ENCODE results near the gene SUN1. TPM values are rescaled to one million over a fixed set of nuclear protein-coding genes. Genes with fewer than 3 reads are reported as not detected.
A peak's percentile ranks its signal among the peaks of the same experiment; 100 is the strongest.
"Not testable (repeated sequence)": the region's sequence is repeated elsewhere in the genome, so short reads cannot be mapped to it uniquely, and the experiment has no call there.

Gene SUN1
- total RNA-seq, 1 experiment from 2014 or later: 39.6 TPM

DNA sequence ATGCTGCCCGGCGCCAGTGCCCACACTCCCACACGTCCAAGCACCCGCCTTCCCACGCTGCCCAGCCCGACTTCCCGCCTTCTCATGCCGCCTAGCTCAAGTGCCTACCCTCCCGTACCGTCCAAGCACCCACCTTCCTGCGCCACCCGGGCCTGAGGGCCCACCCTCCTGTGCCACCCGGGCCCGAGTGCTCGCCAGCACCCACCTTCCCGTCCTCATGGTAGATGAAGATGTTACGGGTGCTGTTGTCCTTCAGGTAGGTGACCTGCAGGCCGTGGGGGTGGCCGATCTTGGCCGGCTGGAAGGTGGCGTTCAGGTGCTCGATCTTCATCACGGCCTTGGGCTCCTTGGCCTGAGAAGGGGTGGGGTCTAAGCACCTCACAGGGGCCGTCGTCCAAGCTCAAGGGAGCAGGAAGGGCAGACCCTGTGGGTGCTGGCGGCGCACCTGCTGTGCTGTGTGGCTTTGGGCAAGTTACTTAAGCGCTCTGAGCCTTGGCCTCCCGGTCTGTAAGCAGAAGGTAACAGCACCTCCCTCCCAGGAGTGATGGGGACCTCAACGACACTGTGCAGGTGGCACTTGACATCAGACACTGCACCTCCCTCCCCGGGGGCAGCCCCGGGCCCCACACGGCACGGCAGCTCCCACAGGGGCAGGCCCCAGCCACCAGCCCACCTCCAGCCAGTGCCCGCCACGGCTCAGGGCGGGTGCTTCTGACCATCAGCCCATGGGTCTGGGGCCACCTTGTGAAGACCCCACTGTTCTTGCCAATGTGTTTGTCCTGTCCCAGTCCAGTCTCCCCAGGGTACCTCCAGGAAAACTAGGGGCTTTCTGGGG lies 71.9 kb downstream of the SUN1 start:
- H3K27me3 ChIP-seq (ENCODE audit: low read length): no peaks in the 10 kb centered on the region
- H3K79me2 ChIP-seq (ENCODE audit: low read length): no peaks in the 10 kb centered on the region
- H3K27ac ChIP-seq (ENCODE audit: low read length): no peak overlapping the region
- no peak overlapping the region for H3K9ac ChIP-seq (ENCODE audit: low read length)
- H2AFZ ChIP-seq (ENCODE audit: low read length): no peak overlapping the region
- no peak overlapping the region for H3K4me3 ChIP-seq (ENCODE audit: low read length)
- H3K9me3 ChIP-seq (ENCODE audit: low read length): no peaks in the 10 kb centered on the region
- H4K20me1 ChIP-seq (ENCODE audit: insufficient read depth, low read depth, low read length): peaks cover 9% of the 10 kb centered on the region; the same call in 1 of the 2 replicates
- no peaks in the 10 kb centered on the region for H3K4me1 ChIP-seq (ENCODE audit: low read length)
- no peak for DNase-seq
- no peaks in the 10 kb centered on the region for H3K36me3 ChIP-seq (ENCODE audit: insufficient read depth, low read length)
- H3K9me2 ChIP-seq (replicated peaks; ENCODE audit: insufficient read depth, low read length): no peaks in the 10 kb centered on the region
- no peak overlapping the region for H3K4me2 ChIP-seq (ENCODE audit: low read depth, low read length, poor library complexity, severe bottlenecking)

DNA sequence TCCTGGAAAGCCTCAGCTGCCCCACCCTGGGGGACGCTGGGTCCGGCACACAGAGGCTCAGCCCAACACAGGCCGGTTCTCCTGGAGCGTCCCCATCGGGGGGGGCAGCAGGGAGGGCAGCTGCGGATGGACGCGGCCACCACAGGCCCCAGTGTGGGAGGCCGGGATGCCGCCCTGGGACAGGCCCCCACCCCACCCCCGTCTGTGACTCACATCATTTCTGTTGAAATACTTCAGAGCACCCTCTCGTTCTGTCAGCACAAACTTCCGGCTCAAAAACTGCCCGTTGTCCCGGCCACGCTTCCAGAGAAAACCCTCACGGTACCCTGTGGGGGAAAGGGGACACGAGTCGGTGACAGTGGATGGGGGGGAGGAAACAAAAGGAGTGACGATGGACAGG lies 72.6 kb downstream of the SUN1 start:
- Histone ChIP-seq H3K9me3 (ENCODE audit: low read length) (no peaks in the 10 kb centered on the region), H3K4me3 (ENCODE audit: low read length) (no peak overlapping the region), H3K27me3 (ENCODE audit: low read length) (no peaks in the 10 kb centered on the region), H3K79me2 (ENCODE audit: low read length) (no peaks in the 10 kb centered on the region), H2AFZ (ENCODE audit: low read length) (no peak overlapping the region), H4K20me1 (ENCODE audit: insufficient read depth, low read depth, low read length) (peaks cover 12% of the 10 kb centered on the region; the same call in 1 of the 2 replicates), H3K4me1 (ENCODE audit: low read length) (peaks cover 6% of the 10 kb centered on the region), H3K27ac (ENCODE audit: low read length) (no peak overlapping the region), H3K36me3 (ENCODE audit: insufficient read depth, low read length) (no peaks in the 10 kb centered on the region), H3K9ac (ENCODE audit: low read length) (no peak overlapping the region), H3K9me2 (replicated peaks; ENCODE audit: insufficient read depth, low read length) (no peaks in the 10 kb centered on the region), H3K4me2 (ENCODE audit: low read depth, low read length, poor library complexity, severe bottlenecking) (no peak overlapping the region)
- DNase-seq: no peak

DNA sequence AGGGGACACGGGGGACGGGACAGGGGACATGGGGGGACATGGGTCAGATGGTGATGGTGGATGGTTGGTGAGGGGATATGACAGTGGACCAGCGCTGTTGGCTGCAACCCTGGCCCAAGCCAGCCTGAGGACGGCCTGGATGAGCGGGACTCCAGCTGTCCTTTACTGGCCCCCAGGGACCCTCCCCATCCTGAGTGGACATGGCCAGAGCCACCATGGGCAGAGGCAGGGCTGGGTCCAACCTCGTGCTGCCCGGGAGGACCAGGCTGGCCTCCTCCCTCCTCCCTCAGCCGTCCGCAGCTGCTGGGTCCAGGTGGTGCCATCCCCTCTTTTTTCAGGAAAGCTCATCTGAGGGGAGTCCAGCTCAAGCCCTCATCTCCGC lies 74.5 kb downstream of the SUN1 start:
- Histone ChIP-seq H3K4me1 (ENCODE audit: low read length) (peaks cover 16% of the 10 kb centered on the region), H3K27ac (ENCODE audit: low read length) (no peak overlapping the region), H3K9ac (ENCODE audit: low read length) (no peak overlapping the region), H3K9me2 (replicated peaks; ENCODE audit: insufficient read depth, low read length) (no peaks in the 10 kb centered on the region), H3K4me2 (ENCODE audit: low read depth, low read length, poor library complexity, severe bottlenecking) (no peak overlapping the region), H3K79me2 (ENCODE audit: low read length) (no peaks in the 10 kb centered on the region), H4K20me1 (ENCODE audit: insufficient read depth, low read depth, low read length) (0 out of 2 replicates have a peak, but pooled peaks cover 7% of the 10 kb centered on the region), H3K4me3 (ENCODE audit: low read length) (no peak overlapping the region), H3K36me3 (ENCODE audit: insufficient read depth, low read length) (no peaks in the 10 kb centered on the region), H2AFZ (ENCODE audit: low read length) (no peak overlapping the region), H3K27me3 (ENCODE audit: low read length) (no peaks in the 10 kb centered on the region), H3K9me3 (ENCODE audit: low read length) (no peaks in the 10 kb centered on the region)
- DNase-seq: peak; percentile 54

DNA sequence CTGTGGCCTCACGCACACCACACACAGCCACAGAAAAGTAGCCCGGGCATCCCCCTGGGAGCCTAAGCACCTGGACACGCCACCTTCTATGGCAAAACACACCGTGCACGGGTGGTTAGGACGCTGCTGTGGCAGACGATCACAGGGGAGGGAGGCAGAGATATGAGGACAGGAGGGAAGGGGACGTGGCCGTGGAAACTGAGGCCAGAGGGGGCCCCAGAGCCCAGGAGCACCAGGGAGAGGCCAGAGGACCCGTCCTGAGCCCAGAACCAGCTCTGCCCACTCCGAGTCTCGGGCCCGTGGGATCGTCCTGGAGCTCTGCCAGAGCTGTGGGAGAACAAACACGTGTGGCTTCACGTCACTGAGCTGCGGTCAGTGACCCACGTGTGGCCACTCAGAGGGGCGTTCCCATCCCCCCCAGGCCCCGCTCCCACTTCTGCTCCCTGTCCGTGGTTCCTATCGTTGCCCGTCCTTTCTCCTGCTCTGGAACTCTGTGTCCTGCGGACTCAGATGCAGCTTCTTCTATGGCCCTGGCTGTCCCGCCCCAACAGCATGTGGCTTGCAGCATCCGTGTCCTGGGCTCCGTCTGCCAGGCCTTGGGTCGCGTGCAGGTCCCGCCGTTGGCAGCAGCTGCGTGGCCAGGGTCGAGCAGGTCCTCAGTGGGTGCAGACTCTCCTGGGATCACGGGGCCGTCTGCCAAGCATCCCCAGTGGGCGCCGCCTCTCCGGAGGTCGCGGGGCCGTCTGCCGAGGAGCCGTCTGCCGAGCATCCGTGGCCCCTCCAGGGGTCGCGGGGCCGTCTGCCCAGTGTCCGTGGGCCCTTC lies 75.1 kb downstream of the SUN1 start:
- Histone ChIP-seq H3K36me3 (ENCODE audit: insufficient read depth, low read length) (no peaks in the 10 kb centered on the region), H2AFZ (ENCODE audit: low read length) (no peak overlapping the region), H3K4me3 (ENCODE audit: low read length) (no peak overlapping the region), H4K20me1 (ENCODE audit: insufficient read depth, low read depth, low read length) (0 out of 2 replicates have a peak, but pooled peaks cover 7% of the 10 kb centered on the region), H3K4me2 (ENCODE audit: low read depth, low read length, poor library complexity, severe bottlenecking) (no peak overlapping the region), H3K27ac (ENCODE audit: low read length) (no peak overlapping the region), H3K9me2 (replicated peaks; ENCODE audit: insufficient read depth, low read length) (no peaks in the 10 kb centered on the region), H3K4me1 (ENCODE audit: low read length) (peaks cover 16% of the 10 kb centered on the region), H3K79me2 (ENCODE audit: low read length) (no peaks in the 10 kb centered on the region), H3K9me3 (ENCODE audit: low read length) (no peaks in the 10 kb centered on the region), H3K27me3 (ENCODE audit: low read length) (no peaks in the 10 kb centered on the region), H3K9ac (ENCODE audit: low read length) (no peak overlapping the region)
- DNase-seq: peak; percentile 74

DNA sequence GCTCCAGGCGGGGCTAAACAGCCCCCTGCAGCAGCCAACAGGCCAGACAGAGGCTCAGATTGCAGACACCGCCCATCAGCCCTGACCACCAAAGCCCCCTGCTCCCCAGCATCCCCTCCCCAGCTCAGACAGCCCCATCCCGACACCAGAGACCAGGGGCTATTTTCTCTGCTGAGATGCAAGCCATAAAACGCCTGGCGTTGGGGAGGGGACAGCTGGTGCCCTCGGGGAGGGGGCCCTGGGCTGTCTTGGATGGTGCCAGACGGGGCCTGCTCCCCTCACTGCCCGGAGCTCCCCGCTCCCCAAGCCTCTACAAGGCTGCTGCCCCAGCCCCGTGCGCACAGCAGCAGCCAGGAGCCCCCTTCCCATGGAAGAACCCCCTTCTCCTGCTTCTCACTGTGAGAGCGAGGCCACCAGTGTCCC lies 75.9 kb downstream of the SUN1 start:
- Histone ChIP-seq H3K4me2 (ENCODE audit: low read depth, low read length, poor library complexity, severe bottlenecking) (no peak overlapping the region), H3K9ac (ENCODE audit: low read length) (no peak overlapping the region)

DNA sequence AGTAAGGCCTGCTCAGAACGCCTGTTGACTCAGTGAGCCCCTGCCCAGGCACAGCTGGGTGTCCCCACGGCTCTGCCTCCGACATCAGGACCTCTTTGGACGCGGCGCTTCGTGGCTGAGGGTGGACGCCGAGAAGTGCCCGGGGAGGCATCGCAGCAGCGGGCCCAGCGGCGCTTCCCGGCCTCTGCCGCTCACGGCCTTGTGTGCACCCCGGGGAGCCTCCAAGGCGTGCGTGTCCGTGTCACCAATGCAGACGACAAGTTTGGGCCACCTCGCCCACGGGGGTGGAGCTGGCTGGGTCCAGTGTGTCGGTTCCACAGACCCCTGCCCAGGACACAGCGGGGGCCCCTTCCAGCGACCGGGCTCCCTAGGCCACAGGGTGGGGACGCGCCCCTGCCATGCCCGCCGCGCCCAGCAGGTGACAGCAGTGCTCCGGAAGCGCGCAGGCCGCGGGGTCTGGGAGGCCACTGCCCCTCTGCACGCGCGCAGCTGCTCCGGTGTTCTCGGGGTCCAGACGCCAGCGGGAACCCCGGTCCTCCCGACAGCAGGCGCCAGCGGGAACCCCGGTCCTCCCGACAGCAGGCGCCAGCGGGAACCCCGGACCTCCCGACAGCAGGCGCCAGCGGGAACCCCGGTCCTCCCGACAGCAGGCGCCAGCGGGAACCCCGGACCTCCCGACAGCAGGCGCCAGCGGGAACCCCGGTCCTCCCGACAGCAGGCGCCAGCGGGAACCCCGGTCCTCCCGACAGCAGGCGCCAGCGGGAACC lies 76.5 kb downstream of the SUN1 start:
- H3K9me3 ChIP-seq (ENCODE audit: low read length); H4K20me1 ChIP-seq (ENCODE audit: insufficient read depth, low read depth, low read length); H3K4me3 ChIP-seq (ENCODE audit: low read length); H3K27me3 ChIP-seq (ENCODE audit: low read length); H2AFZ ChIP-seq (ENCODE audit: low read length); H3K36me3 ChIP-seq (ENCODE audit: insufficient read depth, low read length); H3K27ac ChIP-seq (ENCODE audit: low read length); H3K9me2 ChIP-seq (replicated peaks; ENCODE audit: insufficient read depth, low read length); H3K9ac ChIP-seq (ENCODE audit: low read length); H3K79me2 ChIP-seq (ENCODE audit: low read length): not testable (repeated sequence)
- Histone ChIP-seq H3K4me2 (ENCODE audit: low read depth, low read length, poor library complexity, severe bottlenecking) (peak overlapping the region; percentile 29), H3K4me1 (ENCODE audit: low read length) (peaks cover 16% of the 10 kb centered on the region)
- DNase-seq: peak; percentile 84

More for the DNA sequence above, 75.9 kb downstream of the SUN1 start:
- H3K36me3 ChIP-seq (ENCODE audit: insufficient read depth, low read length): no peaks in the 10 kb centered on the region
- no peaks in the 10 kb centered on the region for H3K27me3 ChIP-seq (ENCODE audit: low read length)
- no peaks in the 10 kb centered on the region for H3K9me2 ChIP-seq (replicated peaks; ENCODE audit: insufficient read depth, low read length)
- no peak overlapping the region for H3K4me3 ChIP-seq (ENCODE audit: low read length)
- H3K4me1 ChIP-seq (ENCODE audit: low read length): peaks cover 16% of the 10 kb centered on the region
- H2AFZ ChIP-seq (ENCODE audit: low read length): no peak overlapping the region
- no peak for DNase-seq
- no peaks in the 10 kb centered on the region for H3K9me3 ChIP-seq (ENCODE audit: low read length)
- 0 out of 2 replicates have a peak, but pooled peaks cover 7% of the 10 kb centered on the region for H4K20me1 ChIP-seq (ENCODE audit: insufficient read depth, low read depth, low read length)
- no peak overlapping the region for H3K27ac ChIP-seq (ENCODE audit: low read length)
- H3K79me2 ChIP-seq (ENCODE audit: low read length): no peaks in the 10 kb centered on the region

DNA sequence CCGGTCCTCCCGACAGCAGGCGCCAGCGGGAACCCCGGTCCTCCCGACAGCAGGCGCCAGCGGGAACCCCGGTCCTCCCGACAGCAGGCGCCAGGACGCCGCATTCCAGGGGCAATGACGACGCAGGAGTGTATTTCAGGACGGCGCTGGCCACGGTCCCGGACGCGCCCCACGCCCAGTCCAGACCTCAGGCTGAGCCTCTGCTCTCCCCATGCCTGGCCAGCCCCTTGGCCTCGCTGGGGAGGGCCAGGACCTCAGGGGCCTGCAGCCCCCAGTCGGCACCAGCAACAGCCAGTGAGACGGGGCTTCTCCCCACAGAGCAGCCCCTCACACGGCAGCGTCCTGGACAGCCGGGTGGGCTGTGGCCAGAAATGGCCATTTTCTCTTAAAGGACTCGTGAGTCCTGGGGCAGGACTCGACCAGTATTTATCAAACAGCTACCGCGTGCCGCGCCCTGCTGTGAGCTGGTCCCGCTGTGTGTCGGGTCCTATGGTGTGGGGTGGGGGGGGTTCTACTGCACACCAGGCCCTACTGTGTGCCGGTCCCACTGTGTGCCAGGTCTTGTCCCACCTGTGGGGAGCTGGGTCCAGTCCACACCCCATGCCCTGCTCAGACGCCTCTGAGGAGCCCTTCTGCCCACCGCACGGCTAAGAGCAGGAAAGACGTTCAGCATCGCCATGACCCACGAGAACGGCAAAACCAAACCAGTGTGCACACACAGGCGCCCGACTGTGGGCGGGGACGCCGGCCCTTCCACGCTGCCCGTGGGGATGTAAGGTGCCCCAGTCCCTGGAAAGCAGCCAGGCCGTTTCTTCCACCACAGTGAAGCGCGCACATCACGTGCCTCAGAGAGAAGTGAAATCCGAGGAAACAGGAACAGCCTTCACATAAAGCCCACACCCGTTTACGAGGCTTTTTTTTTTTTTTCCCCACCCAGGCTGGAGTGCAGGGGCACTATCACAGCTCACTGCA lies 77.4 kb downstream of the SUN1 start:
- Histone ChIP-seq H2AFZ (ENCODE audit: low read length) (no peak overlapping the region), H3K9me3 (ENCODE audit: low read length) (no peaks in the 10 kb centered on the region), H3K9ac (ENCODE audit: low read length) (peak overlapping the region; percentile 47), H3K36me3 (ENCODE audit: insufficient read depth, low read length) (no peaks in the 10 kb centered on the region), H3K4me2 (ENCODE audit: low read depth, low read length, poor library complexity, severe bottlenecking) (peak overlapping the region; percentile 67), H3K27ac (ENCODE audit: low read length) (no peak overlapping the region), H4K20me1 (ENCODE audit: insufficient read depth, low read depth, low read length) (0 out of 2 replicates have a peak, but pooled peaks cover 7% of the 10 kb centered on the region), H3K27me3 (ENCODE audit: low read length) (no peaks in the 10 kb centered on the region), H3K9me2 (replicated peaks; ENCODE audit: insufficient read depth, low read length) (no peaks in the 10 kb centered on the region), H3K4me3 (ENCODE audit: low read length) (peak overlapping the region; percentile 33; the same call in 1 of the 2 replicates), H3K79me2 (ENCODE audit: low read length) (no peaks in the 10 kb centered on the region), H3K4me1 (ENCODE audit: low read length) (peaks cover 16% of the 10 kb centered on the region)
- DNase-seq: peak; percentile 81
